ENCODE results near the gene CDC42EP2. TPM values are rescaled to one million over a fixed set of nuclear protein-coding genes. Genes with fewer than 3 reads are reported as not detected.

Gene CDC42EP2, protein sequence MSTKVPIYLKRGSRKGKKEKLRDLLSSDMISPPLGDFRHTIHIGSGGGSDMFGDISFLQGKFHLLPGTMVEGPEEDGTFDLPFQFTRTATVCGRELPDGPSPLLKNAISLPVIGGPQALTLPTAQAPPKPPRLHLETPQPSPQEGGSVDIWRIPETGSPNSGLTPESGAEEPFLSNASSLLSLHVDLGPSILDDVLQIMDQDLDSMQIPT
- 10.5 TPM for polyA plus RNA-seq
- long read RNA-seq, donor 1, partial matches to known transcripts = 0 of 3 reads
- long read RNA-seq, donor 1, other reads (novel, unspliced or antisense) = 0 of 3 reads
- long read RNA-seq, donor 2, transcript CDC42EP2-201 (2 exons, 2,023 nt) = major isoform, 10 of 10 reads
- long read RNA-seq, donor 2, partial matches to known transcripts = 0 of 10 reads
- long read RNA-seq, donor 2, other reads (novel, unspliced or antisense) = 0 of 10 reads
- long read RNA-seq, donor 3 = 0 reads
- long read RNA-seq, donor 4 = 0 reads
- long read RNA-seq, donor 5, transcript CDC42EP2-201 (2 exons, 2,023 nt) = major isoform, 6 of 6 reads
- long read RNA-seq, donor 5, partial matches to known transcripts = 0 of 6 reads
- long read RNA-seq, donor 5, other reads (novel, unspliced or antisense) = 0 of 6 reads
- long read RNA-seq, donor 6, transcript CDC42EP2-201 (2 exons, 2,023 nt) = major isoform, 7 of 7 reads
- long read RNA-seq, donor 6, partial matches to known transcripts = 0 of 7 reads
- long read RNA-seq, donor 6, other reads (novel, unspliced or antisense) = 0 of 7 reads
- long read RNA-seq, donor 7, transcript CDC42EP2-201 (2 exons, 2,023 nt) = major isoform, 6 of 6 reads
- long read RNA-seq, donor 7, partial matches to known transcripts = 0 of 6 reads
- long read RNA-seq, donor 7, other reads (novel, unspliced or antisense) = 0 of 6 reads
- long read RNA-seq, donor 8, transcript CDC42EP2-201 (2 exons, 2,023 nt) = major isoform, 10 of 10 reads
- long read RNA-seq, donor 8, partial matches to known transcripts = 0 of 10 reads
- long read RNA-seq, donor 8, other reads (novel, unspliced or antisense) = 0 of 10 reads
- long read RNA-seq, donor 9, partial matches to known transcripts = 0 of 2 reads
- long read RNA-seq, donor 9, other reads (novel, unspliced or antisense) = 0 of 2 reads
- long read RNA-seq, donor 10, transcript CDC42EP2-201 (2 exons, 2,023 nt) = major isoform, 10 of 10 reads
- long read RNA-seq, donor 10, partial matches to known transcripts = 0 of 10 reads
- long read RNA-seq, donor 10, other reads (novel, unspliced or antisense) = 0 of 10 reads
- long read RNA-seq, donor 11, transcript CDC42EP2-201 (2 exons, 2,023 nt) = major isoform, 5 of 13 reads
- long read RNA-seq, donor 11, partial matches to known transcripts = 8 of 13 reads
- long read RNA-seq, donor 11, other reads (novel, unspliced or antisense) = 0 of 13 reads

DNA sequence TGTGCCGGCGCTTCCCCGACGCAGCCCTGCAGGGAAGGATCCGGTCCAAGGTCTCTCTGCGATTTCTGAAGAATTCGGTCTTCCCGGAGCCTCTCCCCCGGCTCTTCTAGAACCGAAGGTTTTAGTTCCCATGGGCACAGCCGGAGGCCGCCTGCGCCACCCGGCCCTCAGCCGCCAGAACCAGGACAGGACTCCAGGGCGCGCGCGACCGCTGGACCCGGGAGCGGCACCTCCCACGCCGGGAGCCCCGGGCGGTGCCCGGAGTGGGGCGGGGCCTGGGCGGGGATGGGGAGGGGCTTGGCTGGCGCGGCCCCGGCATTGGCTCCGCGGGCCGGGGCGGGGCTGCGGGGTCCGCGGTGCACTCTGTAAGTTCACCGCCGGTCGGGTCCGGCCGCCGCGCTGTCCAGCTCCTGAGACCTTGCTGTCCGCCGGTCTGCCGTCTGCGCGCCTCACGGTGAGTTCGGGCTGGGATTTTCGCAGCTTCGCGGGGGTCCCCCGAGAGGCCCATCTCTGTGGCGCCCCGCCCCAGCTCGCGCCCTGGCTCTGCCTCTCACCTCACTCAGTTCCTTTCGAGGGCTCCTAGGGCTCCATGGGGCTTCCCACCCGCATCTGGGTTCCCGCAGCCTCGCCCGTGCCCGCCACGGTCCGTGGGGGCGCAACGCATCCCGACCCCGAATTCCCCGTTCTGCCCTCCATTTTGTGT, at the start of gene CDC42EP2:
Gene CDC42EP2 (plus strand): TSS at position 366 of the 703 bp plus-strand sequence. CDS start 6,033 bp downstream, outside the sequence.
- DNase-seq = peak; percentile 77 to 92
- Histone ChIP-seq H3K4me3 (ENCODE audit: low read length) (peak within 1 kb of the TSS; percentile 99), H3K27me3 (ENCODE audit: control insufficient read depth, insufficient read depth, low read length) (no peaks in the 10 kb centered on the region), H3K4me1 (ENCODE audit: control insufficient read depth, insufficient read depth, low read length) (peaks cover 28% of the 10 kb centered on the region), H3K36me3 (ENCODE audit: control insufficient read depth, insufficient read depth, low read length) (no peaks in the 10 kb centered on the region), H3K27ac (ENCODE audit: low read length) (peak within 1 kb of the TSS; percentile 98), H3K9me3 (ENCODE audit: control insufficient read depth, low read depth, low read length) (no peaks in the 10 kb centered on the region)
- WGBS (ENCODE audit: insufficient coverage, low lambda C conversion rate) = no CpG with 5 or more reads among the region's 74 CpGs

DNA sequence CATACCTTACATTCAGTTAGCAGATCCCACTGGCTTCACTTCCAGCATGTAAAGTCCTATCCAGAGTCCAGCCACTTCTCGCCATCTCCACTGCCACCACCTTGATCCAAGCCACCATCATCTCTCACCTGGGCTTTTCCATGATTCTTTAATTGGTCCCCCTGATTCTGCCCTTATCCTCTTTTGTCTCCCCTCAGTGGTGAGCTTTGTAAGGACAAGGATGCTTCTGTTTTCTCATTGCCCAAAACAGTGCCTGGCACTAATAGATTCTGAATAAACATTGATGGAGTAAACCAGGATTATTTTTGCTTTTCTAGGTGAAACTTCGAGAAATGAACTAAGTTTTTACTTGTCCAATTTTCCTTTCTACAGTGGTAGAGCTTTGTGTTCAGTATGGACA, 48.5 kb upstream of the CDC42EP2 start:
- no peak overlapping the region for H3K27ac ChIP-seq (ENCODE audit: low read length)
- H3K4me1 ChIP-seq (ENCODE audit: control insufficient read depth, insufficient read depth, low read length) = peaks cover 8% of the 10 kb centered on the region
- H3K27me3 ChIP-seq (ENCODE audit: control insufficient read depth, insufficient read depth, low read length) = no peaks in the 10 kb centered on the region
- H3K9me3 ChIP-seq (ENCODE audit: control insufficient read depth, low read depth, low read length) = no peaks in the 10 kb centered on the region
- no peak overlapping the region for H3K4me3 ChIP-seq (ENCODE audit: low read length)
- no peak for DNase-seq
- WGBS (ENCODE audit: insufficient coverage, low lambda C conversion rate) = 86% methylated on average over 1 of the region's 2 CpGs
- H3K36me3 ChIP-seq (ENCODE audit: control insufficient read depth, insufficient read depth, low read length) = peaks cover 16% of the 10 kb centered on the region

DNA sequence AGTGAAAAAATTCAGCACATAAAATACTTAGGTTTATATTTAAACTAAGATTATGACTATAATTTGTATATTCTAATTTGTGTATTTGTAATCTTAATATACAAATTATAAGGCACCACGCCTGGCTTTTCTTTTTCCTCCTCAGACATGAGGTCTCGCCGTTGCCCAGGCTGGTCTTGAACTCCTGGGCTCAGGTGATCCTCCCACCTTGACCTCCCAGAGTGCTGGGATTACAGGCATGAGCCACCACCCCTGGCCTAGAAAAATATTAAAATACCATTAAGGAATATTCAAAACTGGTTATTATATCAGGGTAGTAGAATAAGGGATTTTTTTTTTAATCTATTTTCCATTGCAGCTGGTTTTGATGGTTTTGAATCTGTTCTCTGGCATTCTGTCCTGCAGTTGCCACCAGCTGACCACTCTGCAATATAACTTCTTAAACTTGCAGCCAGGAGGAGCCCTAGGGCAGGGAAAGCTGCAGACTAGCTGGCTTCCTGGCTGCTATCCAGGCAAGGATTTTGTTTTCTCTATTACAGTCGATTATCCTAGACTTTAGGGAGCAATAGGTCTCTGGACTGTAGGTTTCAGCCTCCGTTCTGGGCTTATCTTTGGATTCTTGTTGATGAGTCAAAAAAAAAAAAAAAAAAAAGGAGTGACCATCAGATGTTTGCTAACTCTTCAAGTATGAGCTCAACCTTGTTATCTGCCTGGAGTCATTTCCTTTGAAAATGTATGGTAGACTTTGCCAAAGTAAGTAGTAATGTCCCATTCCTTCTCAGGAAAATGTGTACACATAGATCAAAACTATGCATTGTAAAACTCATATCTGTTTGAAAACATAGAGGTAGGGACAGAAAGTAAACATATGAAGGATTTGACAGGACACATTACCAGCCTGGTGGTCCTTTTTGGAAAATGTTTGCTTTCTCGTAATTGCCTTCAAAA, 39.7 kb upstream of the CDC42EP2 start:
- WGBS (ENCODE audit: insufficient coverage, low lambda C conversion rate) = 10% methylated on average over 2 of the region's 6 CpGs
- Histone ChIP-seq H3K36me3 (ENCODE audit: control insufficient read depth, insufficient read depth, low read length) (peaks cover 8% of the 10 kb centered on the region), H3K9me3 (ENCODE audit: control insufficient read depth, low read depth, low read length) (no peaks in the 10 kb centered on the region), H3K27ac (ENCODE audit: low read length) (peak overlapping the region; percentile 74), H3K4me3 (ENCODE audit: low read length) (no peak overlapping the region), H3K4me1 (ENCODE audit: control insufficient read depth, insufficient read depth, low read length) (peaks cover 42% of the 10 kb centered on the region), H3K27me3 (ENCODE audit: control insufficient read depth, insufficient read depth, low read length) (no peaks in the 10 kb centered on the region)
- DNase-seq = peak; percentile 88 to 93

DNA sequence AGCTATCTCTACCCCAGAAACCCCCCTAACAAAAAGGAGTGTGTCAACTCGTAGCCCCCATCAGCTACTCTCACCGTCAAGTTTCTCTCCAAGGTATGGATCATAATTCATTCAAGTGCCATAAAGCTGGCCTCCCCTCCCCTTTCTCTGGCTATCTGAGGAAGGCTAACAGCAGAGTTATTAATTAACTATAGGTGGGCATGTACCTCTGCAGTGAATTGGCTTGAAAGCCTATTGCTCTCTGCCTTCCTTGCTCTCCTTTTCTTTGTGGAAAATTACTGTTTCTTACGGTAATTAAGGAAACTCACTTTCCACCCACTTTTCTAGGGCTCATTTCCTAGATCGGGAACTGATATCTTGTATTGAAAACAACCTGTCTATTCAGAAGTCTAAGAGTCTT, 38.8 kb upstream of the CDC42EP2 start:
- H3K4me1 ChIP-seq (ENCODE audit: control insufficient read depth, insufficient read depth, low read length) = peaks cover 46% of the 10 kb centered on the region
- no peaks in the 10 kb centered on the region for H3K9me3 ChIP-seq (ENCODE audit: control insufficient read depth, low read depth, low read length)
- H3K27me3 ChIP-seq (ENCODE audit: control insufficient read depth, insufficient read depth, low read length) = no peaks in the 10 kb centered on the region
- WGBS (ENCODE audit: insufficient coverage, low lambda C conversion rate) = no CpG with 5 or more reads among the region's 4 CpGs
- DNase-seq = peak; percentile 44 to 82
- H3K4me3 ChIP-seq (ENCODE audit: low read length) = no peak overlapping the region
- peak overlapping the region; percentile 74 for H3K27ac ChIP-seq (ENCODE audit: low read length)
- H3K36me3 ChIP-seq (ENCODE audit: control insufficient read depth, insufficient read depth, low read length) = peaks cover 6% of the 10 kb centered on the region

DNA sequence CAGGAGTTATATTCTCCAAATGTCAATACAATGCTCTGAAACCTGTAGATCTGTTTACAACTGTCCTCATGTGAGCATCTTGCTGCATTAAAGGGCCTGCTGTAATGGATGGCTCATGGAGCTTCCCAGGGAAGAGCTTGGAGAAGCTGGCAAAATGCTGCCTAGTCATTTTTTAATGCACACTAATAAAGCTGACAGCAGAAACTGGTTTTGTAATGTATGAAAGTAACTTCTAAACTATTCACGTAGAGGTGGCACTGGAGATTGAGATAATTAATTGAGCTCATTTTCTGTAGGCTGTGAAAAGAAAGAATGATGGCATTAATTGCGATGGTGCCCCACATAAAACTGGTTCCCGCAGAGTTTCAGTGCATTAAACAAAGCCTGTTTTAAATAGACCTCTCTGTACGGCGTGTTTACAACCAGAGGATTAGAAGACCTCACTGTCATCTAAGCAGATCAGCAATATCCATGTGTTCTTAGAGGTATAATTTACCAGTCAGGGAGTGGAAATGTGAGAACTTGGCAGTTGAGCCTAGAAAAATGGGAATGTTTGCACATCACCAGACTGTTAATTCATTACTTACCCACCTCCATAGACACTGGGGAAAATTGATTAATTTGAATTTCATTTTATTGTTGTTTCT, 36.9 kb upstream of the CDC42EP2 start:
- Histone ChIP-seq H3K4me1 (ENCODE audit: control insufficient read depth, insufficient read depth, low read length) (peaks cover 46% of the 10 kb centered on the region), H3K36me3 (ENCODE audit: control insufficient read depth, insufficient read depth, low read length) (peaks cover 23% of the 10 kb centered on the region), H3K4me3 (ENCODE audit: low read length) (no peak overlapping the region), H3K27ac (ENCODE audit: low read length) (no peak overlapping the region), H3K27me3 (ENCODE audit: control insufficient read depth, insufficient read depth, low read length) (no peaks in the 10 kb centered on the region), H3K9me3 (ENCODE audit: control insufficient read depth, low read depth, low read length) (no peaks in the 10 kb centered on the region)
- no peak for DNase-seq
- WGBS (ENCODE audit: insufficient coverage, low lambda C conversion rate) = no CpG with 5 or more reads among the region's 5 CpGs

DNA sequence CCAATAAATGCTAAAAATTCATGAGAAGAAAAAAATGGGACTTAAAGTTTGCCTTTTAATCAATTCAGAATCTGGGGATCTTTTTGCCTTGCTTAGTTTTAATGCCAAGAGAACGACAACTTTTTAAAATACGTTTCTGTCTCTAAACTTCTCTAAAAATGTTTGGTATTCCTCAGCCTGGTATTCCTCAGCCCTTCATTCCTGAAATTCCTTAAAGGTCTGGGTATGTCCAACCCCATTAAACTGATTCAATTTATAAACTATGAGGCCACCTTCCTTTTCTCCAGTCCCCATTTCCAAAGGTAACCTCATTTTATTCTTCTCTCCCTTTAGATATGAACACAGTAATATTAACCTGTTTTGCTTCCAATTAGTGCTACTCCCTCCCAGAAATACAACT, 36.3 kb upstream of the CDC42EP2 start:
- Histone ChIP-seq H3K9me3 (ENCODE audit: control insufficient read depth, low read depth, low read length) (no peaks in the 10 kb centered on the region), H3K4me1 (ENCODE audit: control insufficient read depth, insufficient read depth, low read length) (peaks cover 46% of the 10 kb centered on the region), H3K4me3 (ENCODE audit: low read length) (no peak overlapping the region), H3K27me3 (ENCODE audit: control insufficient read depth, insufficient read depth, low read length) (no peaks in the 10 kb centered on the region), H3K36me3 (ENCODE audit: control insufficient read depth, insufficient read depth, low read length) (peaks cover 24% of the 10 kb centered on the region), H3K27ac (ENCODE audit: low read length) (no peak overlapping the region)
- WGBS (ENCODE audit: insufficient coverage, low lambda C conversion rate) = 80% methylated on average over 2 of the region's 2 CpGs
- no peak for DNase-seq

DNA sequence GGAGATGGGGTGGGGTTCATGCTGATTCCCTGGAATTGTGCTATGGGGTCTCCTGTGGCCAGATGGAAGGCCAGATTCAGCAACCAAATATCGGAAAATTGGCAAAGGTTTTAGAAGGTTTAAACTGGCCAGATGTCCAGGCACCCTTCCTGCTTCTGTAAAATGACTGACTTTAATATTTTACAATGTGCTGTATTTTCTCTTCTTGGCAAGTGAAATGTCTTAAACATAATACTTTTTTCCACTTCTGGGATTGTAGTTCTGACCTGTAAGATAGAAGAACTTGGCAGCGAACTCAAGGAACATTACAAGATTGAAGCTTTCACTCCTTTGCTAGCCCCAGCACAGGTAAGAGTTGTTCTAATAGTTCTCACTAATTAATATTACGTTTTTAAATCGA, 35.4 kb upstream of the CDC42EP2 start:
- 83% methylated on average over 1 of the region's 4 CpGs for WGBS (ENCODE audit: insufficient coverage, low lambda C conversion rate)
- DNase-seq = no peak

DNA sequence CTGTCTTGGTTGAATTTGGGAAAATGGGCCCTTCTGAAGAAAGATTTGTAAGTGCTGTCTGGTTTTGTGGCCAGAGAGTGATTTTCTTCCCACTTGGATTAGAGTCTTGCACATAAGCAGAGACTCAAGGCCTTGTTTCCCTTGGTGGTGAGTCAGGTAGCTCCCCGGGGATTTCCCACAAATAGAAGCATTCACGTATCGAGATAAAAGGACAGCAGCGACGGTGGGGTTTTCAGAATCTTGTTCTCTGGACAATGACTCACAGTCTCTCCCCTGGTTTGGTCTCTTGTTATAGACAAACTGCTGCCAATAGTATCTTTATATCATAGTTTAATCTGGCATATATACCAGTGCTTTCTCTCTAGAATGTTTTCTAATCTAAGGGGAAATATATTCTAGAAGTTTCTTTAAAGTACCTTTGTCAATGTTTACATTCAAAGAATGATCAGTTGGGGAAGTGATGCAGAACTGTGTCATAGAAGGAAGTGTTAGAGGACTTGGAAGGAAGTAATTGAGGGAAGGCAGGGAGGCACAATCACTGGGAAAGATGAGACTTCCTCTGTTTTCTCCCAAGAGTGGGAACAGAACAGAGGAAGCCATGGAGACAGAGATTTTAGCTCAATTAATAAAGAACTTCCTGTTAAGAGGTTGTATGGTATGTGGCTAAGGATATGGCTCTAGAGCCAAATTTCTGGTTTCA, 34.8 kb upstream of the CDC42EP2 start:
- H3K27me3 ChIP-seq (ENCODE audit: control insufficient read depth, insufficient read depth, low read length) = no peaks in the 10 kb centered on the region
- H3K4me3 ChIP-seq (ENCODE audit: low read length) = no peak overlapping the region
- H3K4me1 ChIP-seq (ENCODE audit: control insufficient read depth, insufficient read depth, low read length) = peaks cover 39% of the 10 kb centered on the region
- peaks cover 24% of the 10 kb centered on the region for H3K36me3 ChIP-seq (ENCODE audit: control insufficient read depth, insufficient read depth, low read length)
- WGBS (ENCODE audit: insufficient coverage, low lambda C conversion rate) = no CpG with 5 or more reads among the region's 5 CpGs
- peak overlapping the region; percentile 52 for H3K27ac ChIP-seq (ENCODE audit: low read length)
- DNase-seq = peak; percentile 58 to 74
- H3K9me3 ChIP-seq (ENCODE audit: control insufficient read depth, low read depth, low read length) = no peaks in the 10 kb centered on the region

More for the DNA sequence above, 35.4 kb upstream of the CDC42EP2 start:
- H3K9me3 ChIP-seq (ENCODE audit: control insufficient read depth, low read depth, low read length) = no peaks in the 10 kb centered on the region
- no peaks in the 10 kb centered on the region for H3K27me3 ChIP-seq (ENCODE audit: control insufficient read depth, insufficient read depth, low read length)
- peaks cover 42% of the 10 kb centered on the region for H3K4me1 ChIP-seq (ENCODE audit: control insufficient read depth, insufficient read depth, low read length)
- H3K27ac ChIP-seq (ENCODE audit: low read length) = peak overlapping the region; percentile 52
- no peak overlapping the region for H3K4me3 ChIP-seq (ENCODE audit: low read length)
- peaks cover 24% of the 10 kb centered on the region for H3K36me3 ChIP-seq (ENCODE audit: control insufficient read depth, insufficient read depth, low read length)
